Activated CD8-positive, alpha-beta memory T cell treated with anti-CD3 and anti-CD28 coated beads, Interleukin-2, amount 50 U/mL, for 24 hours (primary cell): ENCODE measurements around the gene SLF2.
"Not testable (repeated sequence)": the region's sequence is repeated elsewhere in the genome, so short reads cannot be mapped to it uniquely, and the experiment has no call there.

Experiments used
- DNase-seq: peaks from one replicate; pipeline ENCODE4 v3.0.0-alpha.2; 2020; ENCODE audit errors: extremely low read depth

Gene SLF2

DNA sequence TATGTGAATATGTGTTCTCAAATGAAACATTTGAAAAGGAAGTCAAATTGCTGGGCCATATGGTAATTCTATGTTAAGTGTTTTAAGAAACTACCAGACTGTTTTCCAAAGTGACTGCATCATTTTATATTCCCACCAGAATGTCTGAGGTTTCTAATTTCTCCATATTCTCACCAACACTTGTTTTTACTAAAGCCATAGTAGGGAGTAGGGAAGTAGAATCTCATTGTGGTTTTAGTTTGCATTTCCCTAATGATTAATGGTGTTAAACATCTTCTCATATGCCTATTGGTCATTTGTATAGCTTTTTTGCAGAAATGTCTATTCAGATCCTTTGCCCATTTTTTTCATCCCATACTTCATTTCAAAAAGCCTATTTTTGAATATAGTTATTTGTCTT lies 47.5 kb downstream of the SLF2 start:
- no peak for DNase-seq

DNA sequence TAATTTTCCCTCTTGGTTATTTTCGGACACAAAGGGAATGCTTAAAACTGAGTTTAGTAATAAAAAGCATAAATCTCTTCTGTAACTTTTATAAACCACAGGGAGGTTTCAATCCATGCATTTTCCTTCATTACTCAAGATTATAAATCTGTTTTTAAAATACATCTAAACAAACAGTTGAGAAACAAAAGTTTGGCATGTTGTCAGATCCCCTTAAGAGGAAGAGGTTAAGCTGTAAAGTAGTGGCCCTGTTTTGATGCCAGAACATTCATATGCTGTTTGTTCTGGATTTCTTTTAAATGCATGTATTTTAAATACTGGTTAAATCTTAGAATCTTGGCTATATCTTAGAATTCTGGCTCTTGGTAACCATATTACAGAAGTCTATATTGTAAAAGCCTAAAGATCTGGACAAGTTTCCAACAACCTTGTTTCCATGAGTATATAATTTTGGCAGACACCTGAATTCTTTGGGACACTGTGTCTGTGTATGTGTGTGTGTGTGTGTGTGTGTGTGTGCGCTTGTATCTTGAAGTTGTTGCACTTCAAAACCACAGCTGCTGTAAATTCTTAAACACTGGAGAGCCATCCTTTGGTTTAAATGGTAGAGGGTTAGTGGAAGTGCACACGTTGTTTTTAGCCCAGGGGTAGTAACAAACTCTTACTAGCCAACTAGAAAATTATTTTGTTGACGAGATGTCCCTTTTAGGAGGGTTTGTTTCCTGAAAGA lies 49.8 kb downstream of the SLF2 start:
- DNase-seq = no peak

DNA sequence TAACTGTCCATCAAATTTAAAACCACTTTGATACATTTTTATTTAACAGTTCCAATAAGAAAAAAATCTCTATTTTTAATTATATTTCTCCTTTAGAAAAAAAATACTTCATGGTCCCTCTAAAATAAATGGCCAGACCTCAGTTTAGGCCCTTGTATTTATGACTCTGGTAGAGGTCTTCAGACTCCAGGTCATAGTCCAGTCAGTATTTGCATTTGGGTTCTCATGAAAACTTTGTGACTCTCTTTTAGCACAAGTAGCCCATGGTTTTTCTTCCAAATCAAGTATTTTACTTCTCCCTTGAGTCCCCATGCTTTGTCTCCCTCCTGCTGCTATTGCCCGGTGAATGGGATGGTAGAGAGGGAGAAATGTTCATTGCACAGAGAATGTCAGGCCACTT lies 51.1 kb downstream of the SLF2 start:
- DNase-seq = no peak

DNA sequence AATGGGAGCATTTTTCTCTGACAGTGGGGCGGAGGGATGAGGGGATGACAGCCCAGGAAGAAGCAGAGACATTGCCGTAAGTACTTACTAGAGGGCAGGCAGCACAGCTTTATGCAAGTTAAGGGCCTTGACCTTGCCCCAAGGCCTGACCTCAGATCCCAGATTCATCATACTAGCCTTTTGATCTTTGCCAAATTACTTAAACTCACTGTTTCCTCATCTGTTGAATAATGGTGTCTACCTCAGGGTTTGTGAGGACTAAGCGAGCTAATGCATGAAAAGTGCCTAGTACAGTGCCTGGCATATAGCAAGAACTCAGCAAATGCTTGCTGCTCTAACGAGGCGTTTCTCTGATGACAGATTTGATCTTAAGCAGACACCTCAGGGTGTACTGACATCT lies 53.1 kb downstream of the SLF2 start:
- DNase-seq = no peak

DNA sequence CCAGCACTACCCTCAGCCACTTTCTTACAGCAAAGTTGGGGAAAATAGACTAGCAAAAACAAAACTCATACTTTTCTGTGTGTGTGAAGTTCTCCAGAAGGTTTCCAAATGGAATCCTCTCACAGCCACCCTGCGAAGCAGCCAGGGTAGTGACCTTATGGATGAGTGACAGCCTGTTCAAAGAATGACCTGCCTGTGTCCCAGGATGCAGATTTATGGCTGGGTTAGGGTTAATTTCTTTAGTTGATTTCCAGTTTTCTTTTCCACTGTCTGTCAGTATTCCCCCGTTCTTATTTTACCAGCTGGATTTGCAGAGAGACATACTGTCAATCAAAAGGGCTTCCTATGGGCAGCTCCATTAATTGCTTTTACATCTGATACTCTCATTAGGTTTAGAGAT lies 54.1 kb downstream of the SLF2 start:
- no peak for DNase-seq

DNA sequence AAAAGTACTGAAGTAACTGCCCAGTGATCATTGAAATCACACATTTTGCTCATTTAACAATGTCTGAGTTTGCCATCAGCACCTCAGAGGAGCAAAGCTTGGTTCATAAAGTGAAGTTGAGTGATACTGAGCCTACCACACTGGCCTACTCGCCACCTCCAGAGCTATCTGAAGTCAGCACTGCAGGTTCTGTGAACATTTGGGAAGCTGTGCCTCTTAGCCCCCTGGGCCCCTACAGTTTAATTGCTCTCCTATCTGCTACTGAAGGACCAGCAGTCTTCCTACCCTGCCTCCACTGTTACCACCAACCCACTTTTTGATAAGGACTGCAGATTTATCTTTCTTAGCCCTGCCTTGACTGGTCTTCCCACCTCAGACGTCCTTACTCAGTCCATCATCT lies 54.6 kb downstream of the SLF2 start:
- no peak for DNase-seq

DNA sequence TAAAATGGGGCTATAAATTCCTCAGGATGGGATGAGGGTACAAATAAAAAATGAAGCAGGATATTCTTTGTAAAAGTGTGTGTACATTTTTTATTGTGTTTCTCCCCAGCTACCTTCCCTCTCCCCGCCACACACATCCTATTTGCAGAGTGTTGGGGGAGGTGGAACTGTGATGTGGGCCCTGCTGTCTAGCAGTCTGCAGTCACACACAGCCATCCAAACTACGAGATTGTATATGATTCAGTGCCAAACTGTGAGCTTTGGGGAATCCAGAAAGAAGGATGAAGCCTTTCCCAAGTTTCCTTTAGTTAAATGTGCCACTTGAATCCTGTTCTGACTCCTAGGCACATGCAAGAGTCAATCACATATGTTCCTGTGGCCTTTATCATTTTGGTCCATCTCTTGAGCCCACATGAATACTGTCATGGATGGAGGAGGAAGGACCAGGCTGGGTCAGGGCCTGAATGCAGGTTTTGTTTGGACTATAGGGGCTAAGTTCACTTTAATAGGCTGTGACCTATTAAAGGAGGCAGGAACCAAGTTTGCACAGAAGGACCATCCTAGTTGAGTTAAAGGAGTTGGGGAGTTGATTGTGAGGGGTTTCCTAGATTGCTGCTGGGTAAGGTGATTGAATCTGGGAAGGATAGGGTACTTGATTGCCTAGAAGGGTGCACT lies 55.4 kb downstream of the SLF2 start:
- DNase-seq = no peak

DNA sequence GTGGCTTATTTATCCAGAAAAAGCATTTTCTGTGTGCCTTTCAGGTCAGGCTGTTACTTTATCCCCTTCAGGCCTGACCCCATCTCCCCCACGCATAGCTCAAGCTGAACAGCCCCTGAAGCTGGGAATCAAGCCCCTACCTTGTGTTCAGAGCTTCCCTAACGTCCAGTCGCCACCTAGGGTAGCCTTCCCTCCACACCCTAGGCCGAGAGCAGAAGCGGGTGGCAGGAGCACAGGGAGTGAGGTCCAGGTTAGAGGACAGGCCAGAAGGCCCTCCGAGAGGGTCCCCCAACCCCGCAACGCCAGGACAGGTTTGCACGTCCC lies 56.1 kb downstream of the SLF2 start:
- no peak for DNase-seq

DNA sequence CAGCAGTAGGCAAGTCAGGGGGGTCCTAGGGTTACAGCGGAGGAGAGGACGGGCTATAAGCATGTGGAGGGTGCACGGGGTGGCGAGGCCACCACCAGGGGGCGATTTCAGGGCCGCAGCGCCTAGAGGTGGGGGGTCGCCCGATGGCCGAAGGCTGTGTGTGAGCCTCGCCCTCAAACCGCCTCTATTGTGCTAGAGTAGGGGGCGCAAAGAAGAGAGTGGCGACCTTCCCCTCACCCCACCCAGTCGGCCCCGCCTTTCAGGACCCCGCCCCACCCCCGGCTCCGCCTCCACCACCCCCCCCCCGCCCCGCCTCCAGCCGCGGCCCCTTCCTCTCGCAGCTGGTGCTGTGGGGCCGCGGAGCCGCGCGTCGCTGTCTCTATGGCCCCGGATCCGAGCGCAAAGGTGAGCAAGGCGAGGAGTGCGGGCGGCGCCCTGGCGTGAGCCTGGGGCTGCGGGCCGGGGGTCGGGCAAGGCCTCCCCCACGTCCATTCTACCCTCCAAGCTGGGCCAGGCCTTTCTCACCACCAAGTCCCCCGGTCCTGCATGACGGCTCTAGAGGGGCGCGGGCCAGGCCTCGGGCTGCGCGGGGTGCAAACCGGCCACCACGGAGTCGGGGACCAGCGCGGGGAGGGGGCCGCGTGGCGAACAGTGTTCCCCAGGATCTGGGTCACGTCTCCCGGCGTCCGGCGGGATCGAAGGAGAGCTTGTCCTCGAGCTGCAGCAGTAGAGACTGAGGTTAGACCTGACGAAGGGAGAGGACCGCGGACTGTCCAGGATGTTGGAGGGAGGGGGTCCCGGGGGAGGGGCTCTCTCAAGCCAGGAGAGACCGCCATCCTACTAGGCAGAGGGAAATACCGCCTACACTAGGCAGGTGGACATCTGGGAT lies 56.7 kb downstream of the SLF2 start, which contains the start of gene SEMA4G:
Gene SEMA4G, plus strand, starts transcription at position 318 of the 889 bp plus-strand sequence. CDS start 3,409 bp downstream, outside the sequence.
- no peak for DNase-seq

DNA sequence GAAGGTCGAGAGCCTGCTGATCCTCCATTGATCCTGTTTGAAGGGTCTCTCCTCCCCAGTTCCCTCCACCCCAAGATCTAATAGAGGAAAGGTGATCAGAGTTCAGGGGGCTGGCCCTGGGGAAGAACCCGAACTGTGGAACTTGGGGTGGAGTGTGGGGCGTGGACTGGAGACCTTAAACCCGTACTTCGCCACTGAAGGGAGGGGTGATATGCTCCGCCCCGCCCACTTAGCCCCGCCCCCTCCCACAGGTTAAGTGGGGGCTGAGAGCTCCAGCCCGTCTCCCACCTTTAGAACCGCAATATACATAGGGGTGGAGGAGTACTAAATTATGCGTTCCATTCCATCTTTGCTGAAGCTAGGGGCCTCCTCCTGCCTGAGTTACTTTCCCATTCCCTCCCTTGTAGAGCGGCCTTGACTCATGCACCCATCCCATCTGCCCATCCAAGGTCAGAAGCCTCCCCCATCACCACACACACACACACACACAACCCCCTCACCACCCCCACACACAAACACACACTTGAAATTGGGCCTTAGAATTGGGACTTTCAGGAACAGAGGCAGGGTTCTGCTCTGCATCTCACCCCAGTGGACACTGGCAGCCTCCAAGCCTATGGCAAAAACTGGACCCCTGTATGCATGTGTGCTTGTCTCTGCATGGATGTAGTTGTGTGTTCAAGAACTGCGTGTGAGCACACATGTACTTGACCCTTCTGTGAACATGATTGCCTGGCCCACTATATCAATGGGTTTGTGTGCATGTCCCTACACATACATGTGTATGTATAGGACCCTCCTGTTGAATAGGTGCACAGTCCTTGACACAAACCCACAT lies 57.5 kb downstream of the SLF2 start:
- no peak for DNase-seq

DNA sequence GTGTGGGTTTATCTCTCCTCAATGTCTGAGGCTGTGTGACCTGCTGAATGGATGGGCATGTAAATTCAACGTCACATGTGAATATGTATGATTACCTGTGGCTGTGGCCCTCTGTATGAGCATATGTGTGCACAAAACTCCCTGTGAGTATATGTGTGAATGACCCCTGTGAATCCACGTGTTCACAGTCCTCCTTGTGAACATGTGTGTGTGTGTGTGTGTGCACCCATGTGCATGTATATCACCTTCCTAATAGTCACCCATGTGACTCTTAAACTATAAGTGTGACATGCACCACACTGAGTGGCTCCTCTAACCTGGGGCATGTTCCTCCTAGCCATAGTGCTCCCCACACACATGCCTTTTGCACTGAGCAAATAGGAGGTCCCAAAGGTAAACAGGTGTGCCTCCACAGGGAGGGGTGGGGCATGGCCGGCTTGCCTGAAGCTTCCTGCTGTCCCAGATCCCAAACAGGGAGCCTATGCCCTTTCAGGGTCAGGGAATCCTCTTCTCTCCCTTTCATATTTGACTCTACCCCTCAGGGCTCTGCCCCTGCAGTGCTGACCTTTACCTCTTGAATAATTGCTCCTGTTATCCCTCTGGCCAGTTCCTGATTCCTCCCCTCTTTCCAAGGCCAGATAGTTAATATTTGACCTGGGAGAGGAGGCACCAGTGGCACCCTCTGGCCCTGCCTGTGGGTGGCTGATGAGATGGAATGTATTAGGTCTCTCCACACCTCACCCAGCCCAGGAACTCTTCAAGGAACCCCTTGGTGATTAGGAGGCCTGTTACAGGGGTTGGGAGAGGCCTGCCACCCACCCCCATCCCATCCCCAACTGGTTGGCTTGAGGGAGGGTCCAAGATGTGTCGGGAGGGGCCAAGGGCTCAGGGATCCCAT lies 58.4 kb downstream of the SLF2 start:
- DNase-seq = no peak

DNA sequence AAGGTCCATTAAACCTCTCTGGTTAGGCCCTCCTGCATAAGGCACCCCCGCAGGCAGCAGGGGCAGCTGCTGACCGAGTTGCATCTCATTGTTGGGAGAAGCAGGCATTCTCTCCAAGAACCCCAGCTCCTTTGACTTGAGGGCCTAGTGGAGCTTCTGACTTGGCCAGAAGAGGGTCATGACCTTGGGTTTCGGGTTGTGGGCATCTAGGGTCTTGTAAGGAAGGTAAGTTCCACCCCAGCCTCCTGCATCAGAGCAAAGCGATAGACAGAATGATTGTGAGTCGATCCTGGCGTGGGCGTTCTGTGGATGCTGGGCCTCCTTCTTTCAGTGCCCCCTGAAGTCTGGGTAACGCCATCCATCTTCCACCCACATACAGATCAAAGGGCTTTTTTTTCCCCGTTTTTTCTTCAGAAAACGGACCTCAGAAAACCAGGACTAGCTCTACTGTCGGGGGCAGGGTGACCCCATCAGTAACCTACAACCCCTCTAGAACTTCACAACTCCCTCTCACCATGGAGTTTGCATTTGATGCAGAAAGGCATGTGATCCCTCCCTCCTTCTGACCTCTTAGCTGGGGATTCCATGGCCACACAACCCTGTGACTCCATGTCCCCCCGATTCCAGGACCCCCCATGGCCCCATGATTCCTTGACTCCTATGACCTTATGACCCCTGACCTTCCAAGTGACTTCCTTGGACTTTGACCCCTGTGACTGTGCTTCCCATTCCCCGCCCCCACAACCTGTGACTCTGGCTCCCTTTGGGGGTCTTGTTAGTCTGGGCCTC lies 59.5 kb downstream of the SLF2 start:
- DNase-seq = no peak

DNA sequence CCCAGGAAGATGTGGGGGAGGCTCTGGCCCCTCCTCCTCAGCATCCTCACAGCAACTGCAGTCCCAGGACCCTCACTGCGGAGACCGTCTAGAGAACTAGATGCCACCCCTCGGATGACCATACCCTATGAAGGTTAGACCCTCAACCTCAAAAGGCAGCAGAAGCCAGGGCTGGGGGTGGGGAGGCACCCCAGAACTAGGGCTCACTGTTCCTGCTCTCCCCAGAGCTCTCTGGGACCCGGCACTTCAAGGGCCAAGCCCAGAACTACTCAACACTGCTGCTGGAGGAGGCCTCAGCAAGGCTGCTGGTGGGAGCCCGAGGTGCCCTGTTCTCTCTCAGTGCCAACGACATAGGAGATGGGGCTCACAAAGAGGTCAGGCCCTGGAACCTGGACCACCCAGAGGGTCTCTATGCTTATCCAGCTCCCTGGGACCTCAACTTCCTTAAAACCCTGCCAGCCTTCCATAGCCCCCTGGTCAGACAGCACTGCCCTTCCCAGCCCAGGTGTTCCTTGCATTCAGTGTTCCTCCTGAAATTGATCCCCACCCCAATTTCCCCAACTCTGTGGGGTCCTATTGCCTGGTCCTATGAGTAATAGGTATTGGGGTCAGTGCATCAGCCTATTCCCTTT lies 60.3 kb downstream of the SLF2 start:
- DNase-seq = no peak

DNA sequence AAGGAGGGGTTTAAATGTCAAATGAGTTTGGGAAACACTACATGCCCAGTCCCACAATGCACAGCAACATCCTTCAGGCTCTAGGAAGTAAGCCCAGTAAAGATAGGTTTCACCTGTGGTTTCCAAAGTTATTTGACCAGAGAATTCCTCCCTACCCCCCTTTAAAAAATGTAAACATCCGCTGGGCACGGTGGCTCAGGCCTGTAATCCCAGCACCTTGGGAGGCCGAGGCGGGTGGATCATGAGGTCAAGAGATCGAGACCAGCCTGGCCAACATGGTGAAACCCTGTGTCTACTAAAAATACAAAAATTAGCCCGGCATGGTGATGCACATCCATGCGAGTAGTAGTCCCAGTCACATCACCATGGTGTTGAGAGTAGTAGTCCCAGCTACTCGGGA lies 62.6 kb downstream of the SLF2 start:
- not testable (repeated sequence) for DNase-seq

DNA sequence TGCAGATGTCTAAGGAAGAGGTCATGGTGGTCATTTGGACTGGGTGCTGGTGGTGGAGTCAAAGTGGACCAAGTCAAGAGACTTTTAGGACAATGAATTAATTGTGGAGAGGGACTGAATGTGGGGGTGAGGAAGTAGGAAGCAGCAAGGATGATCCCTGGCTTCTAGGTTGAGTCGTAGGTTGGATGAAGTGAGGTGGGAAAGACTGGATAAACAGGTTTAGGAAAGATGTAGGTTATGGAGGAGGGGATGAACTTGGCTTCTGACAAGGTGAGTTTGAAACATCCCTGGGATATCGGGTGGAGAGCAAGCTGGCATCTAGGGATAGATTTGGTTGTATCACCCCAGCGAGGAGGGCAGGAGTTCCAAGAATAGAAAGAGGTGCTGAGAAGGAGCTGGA lies 64.1 kb downstream of the SLF2 start:
- DNase-seq = no peak

DNA sequence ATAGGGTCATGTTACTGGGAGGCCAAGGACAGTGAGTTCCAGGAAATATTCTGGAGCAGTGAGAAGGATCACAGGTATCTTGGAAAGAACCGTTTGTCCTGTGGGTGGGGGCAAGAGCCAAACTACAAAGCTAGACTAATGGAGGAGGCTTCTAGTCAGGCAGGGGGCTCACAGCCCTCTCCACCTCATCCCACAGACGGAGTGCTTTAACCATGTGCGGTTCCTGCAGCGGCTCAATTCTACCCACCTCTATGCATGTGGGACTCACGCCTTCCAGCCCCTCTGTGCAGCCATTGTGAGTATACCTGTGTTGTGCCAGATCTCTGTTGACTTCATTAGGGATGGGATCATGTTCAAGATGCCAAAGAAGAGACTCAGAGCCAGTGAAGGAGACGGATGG lies 64.7 kb downstream of the SLF2 start:
- DNase-seq = no peak

DNA sequence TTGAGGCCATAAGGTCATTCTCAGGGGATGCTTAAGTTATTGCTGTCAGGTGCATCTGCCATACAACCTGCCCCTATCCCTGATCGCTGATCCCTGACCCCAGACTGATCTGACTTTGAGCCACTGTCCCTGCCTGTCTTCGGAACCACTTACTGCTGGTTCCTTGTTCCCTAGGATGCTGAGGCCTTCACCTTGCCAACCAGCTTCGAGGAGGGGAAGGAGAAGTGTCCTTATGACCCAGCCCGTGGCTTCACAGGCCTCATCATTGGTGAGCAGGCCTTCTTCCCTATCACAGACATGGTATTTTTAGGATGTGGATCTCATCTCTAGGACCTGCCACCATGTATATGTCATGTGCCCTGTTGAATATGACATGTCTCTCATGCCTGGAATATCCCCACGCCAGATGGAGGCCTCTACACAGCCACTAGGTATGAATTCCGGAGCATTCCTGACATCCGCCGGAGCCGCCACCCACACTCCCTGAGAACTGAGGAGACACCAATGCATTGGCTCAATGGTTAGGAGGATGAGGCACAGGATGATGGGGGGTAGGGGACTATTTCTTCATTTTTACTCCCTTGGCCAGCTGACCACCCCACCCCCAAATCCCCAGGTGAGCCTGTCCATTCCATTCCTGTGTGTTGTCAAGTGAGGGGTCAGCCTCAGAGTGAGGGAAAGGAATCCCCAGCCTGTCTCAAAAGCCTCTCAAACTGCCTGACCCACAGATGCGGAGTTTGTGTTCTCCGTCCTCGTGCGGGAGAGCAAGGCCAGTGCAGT lies 65.5 kb downstream of the SLF2 start:
- no peak for DNase-seq

DNA sequence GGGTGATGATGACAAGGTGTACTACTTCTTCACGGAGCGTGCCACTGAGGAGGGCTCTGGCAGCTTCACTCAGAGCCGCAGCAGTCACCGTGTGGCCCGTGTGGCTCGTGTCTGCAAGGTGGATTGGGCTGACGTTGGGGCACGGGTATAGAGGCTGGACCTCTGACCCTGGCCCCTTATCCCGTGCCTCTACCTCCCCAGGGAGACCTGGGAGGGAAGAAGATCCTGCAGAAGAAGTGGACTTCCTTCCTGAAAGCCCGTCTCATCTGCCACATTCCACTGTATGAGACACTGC lies 66.1 kb downstream of the SLF2 start:
- DNase-seq = no peak

DNA sequence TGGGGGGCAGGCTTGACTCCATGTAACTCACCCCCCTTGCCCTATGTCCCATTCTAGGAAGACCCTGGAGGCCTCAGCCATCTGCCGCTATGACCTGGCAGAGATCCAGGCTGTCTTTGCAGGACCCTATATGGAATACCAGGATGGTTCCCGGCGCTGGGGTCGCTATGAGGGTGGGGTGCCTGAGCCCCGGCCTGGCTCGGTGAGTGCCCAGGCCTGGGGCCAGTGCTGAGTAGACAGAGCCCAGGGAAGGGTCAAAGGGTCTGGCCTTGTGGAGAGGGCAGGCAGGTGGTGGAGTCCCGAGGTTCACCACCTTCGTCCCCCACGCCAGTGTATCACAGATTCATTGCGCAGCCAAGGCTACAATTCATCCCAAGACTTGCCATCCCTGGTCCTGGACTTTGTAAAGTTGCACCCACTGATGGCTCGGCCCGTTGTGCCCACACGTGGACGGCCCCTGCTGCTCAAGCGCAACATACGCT lies 67.1 kb downstream of the SLF2 start:
- no peak for DNase-seq
